Measurements from ENCODE around the gene WIPF2. TPM values are rescaled to one million over a fixed set of nuclear protein-coding genes. Genes with fewer than 3 reads are reported as not detected.
A peak's percentile ranks its signal among the peaks of the same experiment; 100 is the strongest.
"Not testable (repeated sequence)": the region's sequence is repeated elsewhere in the genome, so short reads cannot be mapped to it uniquely, and the experiment has no call there.

Gene WIPF2
- total RNA-seq, 3 donors from 2014 or later (not counting 1 experiment from before 2014, with no cell fraction given): 43.2 to 47.4 (median 43.9) TPM

GRCh38 chr17:40303009-40303657 is 84.0 kb downstream of the WIPF2 start:
- Histone ChIP-seq H3K9me3 (ENCODE audit: control insufficient read depth, insufficient read depth, low read length) (no peaks in the 10 kb centered on the region), H3K27me3 (ENCODE audit: control insufficient read depth, insufficient read depth, low read length) (no peaks in the 10 kb centered on the region), H3K27ac (ENCODE audit: low read length) (no peak overlapping the region), H3K4me3 (ENCODE audit: low read length) (no peak overlapping the region), H3K36me3 (ENCODE audit: control insufficient read depth, insufficient read depth, low read length) (no peaks in the 10 kb centered on the region), H3K4me1 (ENCODE audit: control insufficient read depth, insufficient read depth, low read length) (peaks cover 18% of the 10 kb centered on the region)
- H3K4me1 Mint-ChIP-seq: peaks cover 6 to 7% of the 10 kb centered on the region in 2 donors
- H3K9me3 Mint-ChIP-seq: no peaks in the 10 kb centered on the region
- peak in 1 of 2 donors; percentile 84 for DNase-seq
- WGBS (ENCODE audit: insufficient coverage): 69% methylated on average over 4 of the region's 4 CpGs
- H3K36me3 Mint-ChIP-seq: no peaks in the 10 kb centered on the region
- TF ChIP-seq, protein P1, sequence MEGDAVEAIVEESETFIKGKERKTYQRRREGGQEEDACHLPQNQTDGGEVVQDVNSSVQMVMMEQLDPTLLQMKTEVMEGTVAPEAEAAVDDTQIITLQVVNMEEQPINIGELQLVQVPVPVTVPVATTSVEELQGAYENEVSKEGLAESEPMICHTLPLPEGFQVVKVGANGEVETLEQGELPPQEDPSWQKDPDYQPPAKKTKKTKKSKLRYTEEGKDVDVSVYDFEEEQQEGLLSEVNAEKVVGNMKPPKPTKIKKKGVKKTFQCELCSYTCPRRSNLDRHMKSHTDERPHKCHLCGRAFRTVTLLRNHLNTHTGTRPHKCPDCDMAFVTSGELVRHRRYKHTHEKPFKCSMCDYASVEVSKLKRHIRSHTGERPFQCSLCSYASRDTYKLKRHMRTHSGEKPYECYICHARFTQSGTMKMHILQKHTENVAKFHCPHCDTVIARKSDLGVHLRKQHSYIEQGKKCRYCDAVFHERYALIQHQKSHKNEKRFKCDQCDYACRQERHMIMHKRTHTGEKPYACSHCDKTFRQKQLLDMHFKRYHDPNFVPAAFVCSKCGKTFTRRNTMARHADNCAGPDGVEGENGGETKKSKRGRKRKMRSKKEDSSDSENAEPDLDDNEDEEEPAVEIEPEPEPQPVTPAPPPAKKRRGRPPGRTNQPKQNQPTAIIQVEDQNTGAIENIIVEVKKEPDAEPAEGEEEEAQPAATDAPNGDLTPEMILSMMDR (IDR thresholded peaks at IDR 0.05): peak; percentile 81
- ATAC-seq: peak; percentile 78 to 86 (median 84)
- intact Hi-C loops (cut with micrococcal nuclease): loop anchor here (1.0 to 5.0 kb wide), 3 partner anchors 52 to 229 kb away; no protein-coding TSS in a partner anchor
- H3K27me3 Mint-ChIP-seq (ENCODE audit: low read depth in 2 of 2): no peaks in the 10 kb centered on the region
- H3K4me3 Mint-ChIP-seq: no peak overlapping the region
- H3K27ac Mint-ChIP-seq: peak overlapping the region in 1 of 2 donors; percentile 39

DNA sequence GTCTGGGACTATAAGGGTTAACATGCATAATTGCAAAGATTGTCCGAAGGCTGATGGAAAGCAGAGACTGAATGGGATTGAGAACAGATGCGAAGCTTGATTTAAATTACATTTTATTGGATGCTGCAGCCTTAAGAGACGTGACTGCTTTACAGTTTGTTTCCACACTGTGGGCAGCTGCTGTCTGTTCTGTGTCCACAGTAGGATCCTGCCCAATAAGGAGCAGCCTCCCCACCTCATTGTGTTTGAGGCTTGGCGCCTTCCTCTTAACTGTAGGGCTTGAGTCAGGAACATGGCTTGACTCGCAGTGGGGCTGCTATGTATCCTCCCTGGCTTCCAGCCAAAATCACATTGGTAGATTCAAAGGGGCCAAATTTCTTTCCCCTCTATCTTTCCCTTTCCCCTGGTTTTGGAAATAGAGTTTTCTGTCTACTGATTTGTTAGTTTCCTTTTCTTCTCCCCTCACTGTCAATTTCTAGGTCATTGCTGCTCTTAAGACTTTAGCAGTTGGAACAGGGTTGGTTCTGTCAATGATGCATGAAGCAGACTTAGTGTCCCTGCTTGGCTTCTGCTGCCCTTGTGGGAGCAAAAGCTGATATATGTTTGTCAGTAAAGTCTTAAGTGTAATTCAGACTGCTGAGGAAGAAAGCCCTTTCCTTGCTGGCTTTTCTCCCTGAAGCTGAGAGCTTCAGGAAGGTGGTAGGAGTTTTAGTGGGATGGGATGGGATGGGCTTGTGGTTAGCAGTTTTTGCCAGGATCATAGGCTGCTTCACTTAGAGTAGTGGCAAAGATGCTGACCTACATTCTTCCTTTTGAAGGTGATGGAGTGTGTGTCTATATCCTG is 84.8 kb downstream of the WIPF2 start:
- intact Hi-C loops (cut with micrococcal nuclease): loop anchor here (1.0 to 5.0 kb wide), 3 partner anchors 51 to 228 kb away; no protein-coding TSS in a partner anchor
- 89% methylated on average over 5 of the region's 5 CpGs for WGBS (ENCODE audit: insufficient coverage)
- DNase-seq (peak in 1 of 2 donors; percentile 36), ATAC-seq (no peak)
- Histone ChIP-seq H3K4me3 (ENCODE audit: low read length) (no peak overlapping the region), H3K27me3 (ENCODE audit: control insufficient read depth, insufficient read depth, low read length) (no peaks in the 10 kb centered on the region), H3K9me3 (ENCODE audit: control insufficient read depth, insufficient read depth, low read length) (no peaks in the 10 kb centered on the region), H3K27ac (ENCODE audit: low read length) (no peak overlapping the region), H3K36me3 (ENCODE audit: control insufficient read depth, insufficient read depth, low read length) (no peaks in the 10 kb centered on the region), H3K4me1 (ENCODE audit: control insufficient read depth, insufficient read depth, low read length) (peaks cover 23% of the 10 kb centered on the region)
- TF ChIP-seq, protein P1 (IDR thresholded peaks at IDR 0.05): no peak
- Mint-ChIP-seq H3K36me3 (no peaks in the 10 kb centered on the region), H3K9me3 (no peaks in the 10 kb centered on the region), H3K27me3 (ENCODE audit: low read depth in 2 of 2) (no peaks in the 10 kb centered on the region), H3K4me1 (peaks cover 6 to 7% of the 10 kb centered on the region in 2 donors), H3K4me3 (no peak overlapping the region), H3K27ac (no peak overlapping the region)

- WGBS (ENCODE audit: insufficient coverage): 99% methylated on average over 5 of the region's 5 CpGs
- not testable (repeated sequence) for H3K36me3 ChIP-seq (ENCODE audit: control insufficient read depth, insufficient read depth, low read length); H3K36me3 Mint-ChIP-seq; H3K4me3 ChIP-seq (ENCODE audit: low read length); H3K4me1 Mint-ChIP-seq; H3K27ac ChIP-seq (ENCODE audit: low read length); H3K27ac Mint-ChIP-seq; H3K9me3 ChIP-seq (ENCODE audit: control insufficient read depth, insufficient read depth, low read length); ATAC-seq; H3K4me3 Mint-ChIP-seq; DNase-seq; H3K27me3 ChIP-seq (ENCODE audit: control insufficient read depth, insufficient read depth, low read length); H3K27me3 Mint-ChIP-seq (ENCODE audit: low read depth in 2 of 2); H3K9me3 Mint-ChIP-seq
- H3K4me1 ChIP-seq (ENCODE audit: control insufficient read depth, insufficient read depth, low read length): peaks cover 29% of the 10 kb centered on the region
- intact Hi-C loops (cut with micrococcal nuclease): loop anchor here (5.0 kb wide), 1 partner anchor 228 kb away; no protein-coding TSS in a partner anchor
Observed at GRCh38 chr17:40304552-40304863, 85.4 kb downstream of the WIPF2 start.

DNA sequence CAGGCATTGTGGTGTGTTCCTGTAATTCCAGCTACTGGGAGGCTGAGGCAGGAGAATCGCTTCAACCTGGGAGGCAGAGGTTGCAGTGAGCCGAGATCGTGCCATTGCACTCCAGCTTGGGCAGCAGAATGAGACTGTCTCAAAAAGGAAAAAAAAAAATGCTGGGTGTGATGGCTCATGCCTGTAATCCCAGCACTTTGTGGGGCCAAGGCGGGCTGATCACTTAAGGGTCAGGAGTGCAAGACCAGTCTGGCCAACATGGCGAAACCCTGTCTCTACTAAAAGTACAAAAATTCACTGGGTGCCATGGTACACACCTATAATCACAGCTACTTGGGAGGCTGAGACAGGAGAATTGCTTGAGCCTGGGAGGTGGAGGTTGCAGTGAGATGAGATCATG is 85.8 kb downstream of the WIPF2 start:
- H3K36me3 ChIP-seq (ENCODE audit: control insufficient read depth, insufficient read depth, low read length); H3K4me3 ChIP-seq (ENCODE audit: low read length); H3K27ac Mint-ChIP-seq; H3K9me3 ChIP-seq (ENCODE audit: control insufficient read depth, insufficient read depth, low read length); DNase-seq; H3K27me3 Mint-ChIP-seq (ENCODE audit: low read depth in 2 of 2); H3K36me3 Mint-ChIP-seq; ATAC-seq; H3K27ac ChIP-seq (ENCODE audit: low read length); H3K27me3 ChIP-seq (ENCODE audit: control insufficient read depth, insufficient read depth, low read length); H3K9me3 Mint-ChIP-seq; H3K4me3 Mint-ChIP-seq: not testable (repeated sequence)
- H3K4me1 Mint-ChIP-seq: peaks cover 7 to 12% of the 10 kb centered on the region in 2 donors
- H3K4me1 ChIP-seq (ENCODE audit: control insufficient read depth, insufficient read depth, low read length): peaks cover 33% of the 10 kb centered on the region
- WGBS (ENCODE audit: insufficient coverage): 98% methylated on average over 5 of the region's 5 CpGs
- intact Hi-C loops (cut with micrococcal nuclease): loop anchor here (5.0 kb wide), 1 partner anchor 227 kb away; no protein-coding TSS in a partner anchor
